HEK293 (cell line): ENCODE results near the gene LPIN3.

Source experiments
- CTCF ChIP-seq: fragments of 450-650 bp; formaldehyde crosslinking; IDR thresholded peaks from 2 replicates; pipeline ENCODE4 v1.5.1; 2016; ENCODE audit warnings: missing biosample characterization, missing genetic modification characterization
- KLF1 ChIP-seq: fragments of 450-650 bp; formaldehyde crosslinking; IDR thresholded peaks from 2 replicates; pipeline ENCODE4 v1.5.1; 2016; ENCODE audit warnings: missing biosample characterization, missing genetic modification characterization
- PATZ1 ChIP-seq: fragments of 450-650 bp; formaldehyde crosslinking; IDR thresholded peaks from 2 replicates; pipeline ENCODE4 v1.5.1; 2016; ENCODE audit warnings: missing biosample characterization, missing genetic modification characterization
- WT1 ChIP-seq: fragments of 450-650 bp; formaldehyde crosslinking; IDR thresholded peaks from 2 replicates; pipeline ENCODE4 v1.5.1; 2016; ENCODE audit warnings: missing biosample characterization, missing genetic modification characterization
- ZNF24 ChIP-seq: fragments of 450-650 bp; formaldehyde crosslinking; IDR thresholded peaks from 2 replicates; pipeline ENCODE4 v1.5.1; 2016; ENCODE audit warnings: missing biosample characterization, missing genetic modification characterization
- ZNF660 ChIP-seq: fragments of 450-650 bp; IDR thresholded peaks from 2 replicates; pipeline ENCODE4 v1.5.1; 2018; ENCODE audit warnings: missing biosample characterization, mild to moderate bottlenecking, missing genetic modification characterization
- ZXDB ChIP-seq: fragments of 450-650 bp; formaldehyde crosslinking; IDR thresholded peaks from 2 replicates; pipeline ENCODE4 v1.5.1; 2016; ENCODE audit warnings: missing biosample characterization, missing genetic modification characterization

- no peak for TF ChIP-seq ZNF24 (tag by site-specific recombination)
- TF ChIP-seq KLF1 (tag by site-specific recombination) = no peak
- TF ChIP-seq ZNF660 (tag by site-specific recombination) = no peak
- no peak for TF ChIP-seq PATZ1 (tag by site-specific recombination)
- no peak for TF ChIP-seq WT1
- no peak for TF ChIP-seq ZXDB
- TF ChIP-seq CTCF = no peak
These were observed 57.8 kb downstream of the LPIN3 start for GRCh38 chr20:41398408-41398807.
